Skin of body (tissue), 2 donors: ENCODE data around the gene CEP72. TPM values are rescaled to one million over a fixed set of nuclear protein-coding genes. Genes with fewer than 3 reads are reported as not detected.

Experiments used
- DNase-seq: peaks from one replicate; lab custom pipeline; 2025; lab: John Stamatoyannopoulos, UW
- total RNA-seq: library from RNA; depleted of rRNA; stranded (reverse); fragments of >200 nt; gene quantifications from one replicate; pipeline ENCODE4 v1.2.3, GENCODE V29; 2014

Gene CEP72
- total RNA-seq, 1 donor from 2014 or later, result 4.4 TPM

- no peak for DNase-seq
These were observed 42.1 kb downstream of the CEP72 start for GRCh38 chr5:654071-654778.

DNA sequence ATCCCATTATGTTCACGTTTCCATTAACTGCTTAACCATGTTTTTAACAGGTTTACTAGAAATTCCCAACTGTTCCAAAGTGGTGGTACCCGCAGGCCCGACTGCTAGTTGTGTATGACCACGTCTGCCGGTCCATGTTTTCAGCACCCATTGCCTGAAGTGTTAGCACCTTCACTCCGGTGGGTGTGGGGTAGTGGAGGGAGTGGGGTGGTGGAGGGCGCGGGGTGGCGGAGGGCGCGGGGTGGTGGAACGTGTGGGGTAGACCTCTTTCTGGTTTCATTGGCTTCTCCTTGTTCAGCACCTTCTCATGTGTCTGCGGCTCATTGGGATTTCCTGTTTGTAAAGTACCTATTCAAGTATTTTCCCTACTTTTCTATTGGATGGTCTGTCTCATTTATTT, 43.3 kb downstream of the CEP72 start:
- DNase-seq, result no peak

DNA sequence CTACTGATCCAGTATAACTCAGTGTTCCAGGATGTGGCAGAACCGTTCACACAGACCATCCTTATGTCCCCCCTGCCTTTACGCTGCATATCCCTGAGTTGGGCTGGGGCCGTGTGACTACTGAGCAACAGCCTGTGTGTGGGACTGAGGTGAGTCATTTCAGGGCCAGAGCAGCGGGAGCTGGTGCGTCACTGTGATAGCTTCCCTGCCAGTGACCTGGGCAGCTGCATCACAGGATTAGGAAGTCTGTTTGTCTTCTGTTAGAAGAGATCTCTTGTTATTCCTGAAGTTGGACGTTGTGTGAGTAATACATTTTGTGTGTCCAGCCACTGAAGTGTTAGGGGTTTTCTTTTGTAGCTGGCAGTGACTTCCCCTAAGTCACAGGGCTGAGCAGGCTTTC, 45.4 kb downstream of the CEP72 start:
- DNase-seq, result no peak

- no peak for DNase-seq
These were observed 46.0 kb downstream of the CEP72 start for GRCh38 chr5:658103-658502.

GRCh38 chr5:659496-660263, 47.5 kb downstream of the CEP72 start:
- DNase-seq, result no peak

- DNase-seq, result no peak
These were observed 48.4 kb downstream of the CEP72 start for GRCh38 chr5:660491-661030.

- DNase-seq, result no peak
These were observed 50.0 kb downstream of the CEP72 start for GRCh38 chr5:661891-662750.

GRCh38 chr5:662751-663435, 50.8 kb downstream of the CEP72 start:
- no peak for DNase-seq

- DNase-seq, result no peak
These were observed 51.5 kb downstream of the CEP72 start for GRCh38 chr5:663436-664342.

DNA sequence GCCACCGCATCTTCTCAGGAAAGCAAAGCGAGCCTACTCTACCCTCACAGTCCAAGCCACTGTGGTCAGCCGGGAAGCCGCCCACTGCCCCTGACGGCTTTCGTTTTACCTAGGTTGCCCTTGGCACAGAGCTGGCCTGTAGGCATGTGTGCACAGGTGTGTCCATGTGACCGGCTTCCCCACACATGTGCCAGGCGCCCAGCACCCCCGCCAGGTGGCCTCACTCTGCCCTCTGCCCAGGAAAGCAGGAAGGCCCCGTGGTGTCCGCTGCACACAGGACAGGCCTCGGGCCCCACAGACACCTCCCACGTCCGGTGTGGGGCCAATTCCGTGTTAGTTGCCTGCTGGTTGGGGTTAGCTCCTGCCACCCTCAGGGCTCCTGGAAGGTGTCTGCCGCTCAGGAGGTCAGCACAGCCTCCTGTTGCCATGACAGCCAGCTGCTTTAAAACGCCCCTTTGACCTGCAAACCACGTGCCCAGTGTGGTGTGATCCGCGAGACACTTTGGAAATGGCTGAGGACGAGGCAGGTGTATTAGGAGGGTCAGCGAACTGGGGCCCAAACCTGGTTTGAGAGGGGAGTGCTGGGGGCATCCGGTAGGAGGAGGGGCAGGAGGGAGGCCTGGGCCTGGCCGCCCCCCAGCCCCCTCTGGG, 52.3 kb downstream of the CEP72 start:
- DNase-seq, result no peak

- DNase-seq, result no peak
These were observed 52.8 kb downstream of the CEP72 start for GRCh38 chr5:664994-665360.

GRCh38 chr5:665541-665955, 53.4 kb downstream of the CEP72 start:
- no peak for DNase-seq

DNA sequence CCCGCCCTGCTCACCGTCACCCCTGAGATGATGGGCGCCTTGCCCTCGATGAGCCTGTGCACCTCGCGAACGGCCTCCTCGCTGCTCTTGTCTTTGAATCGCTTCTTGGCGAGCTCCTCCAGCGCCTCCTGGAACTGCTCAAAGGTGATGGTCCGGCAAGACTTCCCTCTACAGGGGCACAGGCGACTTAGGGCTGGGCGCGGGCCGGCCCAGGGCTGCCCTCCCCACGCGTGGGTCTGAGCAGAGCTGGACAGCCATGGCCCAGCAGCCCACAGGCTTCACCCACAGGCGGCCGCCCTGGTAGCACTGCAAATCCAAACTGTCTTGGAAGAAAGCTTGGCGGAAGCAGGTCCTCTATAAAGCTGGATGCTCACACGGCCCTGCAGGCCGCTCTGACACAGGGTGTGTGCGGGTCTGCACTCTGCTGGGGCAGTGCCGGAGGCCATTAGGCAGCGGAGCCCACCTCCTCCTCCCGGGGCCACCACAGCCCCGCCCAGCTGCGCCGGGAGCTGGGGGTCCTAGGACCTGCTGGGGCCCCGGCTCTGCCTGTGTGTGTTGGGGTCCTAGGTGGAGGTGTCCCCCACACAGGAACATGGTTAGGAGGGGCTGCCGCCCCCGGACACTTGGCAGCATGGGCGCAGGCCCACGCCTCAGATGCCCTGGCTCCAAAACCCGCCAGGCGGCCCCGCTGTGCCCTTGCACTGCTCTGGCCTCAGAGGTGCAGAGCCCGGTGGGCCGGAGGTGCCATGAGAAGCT, 54.0 kb downstream of the CEP72 start:
- DNase-seq, result no peak

GRCh38 chr5:666816-667498, 54.8 kb downstream of the CEP72 start:
- DNase-seq, result no peak

- DNase-seq, result no peak
These were observed 56.3 kb downstream of the CEP72 start for GRCh38 chr5:668283-668995.

DNA sequence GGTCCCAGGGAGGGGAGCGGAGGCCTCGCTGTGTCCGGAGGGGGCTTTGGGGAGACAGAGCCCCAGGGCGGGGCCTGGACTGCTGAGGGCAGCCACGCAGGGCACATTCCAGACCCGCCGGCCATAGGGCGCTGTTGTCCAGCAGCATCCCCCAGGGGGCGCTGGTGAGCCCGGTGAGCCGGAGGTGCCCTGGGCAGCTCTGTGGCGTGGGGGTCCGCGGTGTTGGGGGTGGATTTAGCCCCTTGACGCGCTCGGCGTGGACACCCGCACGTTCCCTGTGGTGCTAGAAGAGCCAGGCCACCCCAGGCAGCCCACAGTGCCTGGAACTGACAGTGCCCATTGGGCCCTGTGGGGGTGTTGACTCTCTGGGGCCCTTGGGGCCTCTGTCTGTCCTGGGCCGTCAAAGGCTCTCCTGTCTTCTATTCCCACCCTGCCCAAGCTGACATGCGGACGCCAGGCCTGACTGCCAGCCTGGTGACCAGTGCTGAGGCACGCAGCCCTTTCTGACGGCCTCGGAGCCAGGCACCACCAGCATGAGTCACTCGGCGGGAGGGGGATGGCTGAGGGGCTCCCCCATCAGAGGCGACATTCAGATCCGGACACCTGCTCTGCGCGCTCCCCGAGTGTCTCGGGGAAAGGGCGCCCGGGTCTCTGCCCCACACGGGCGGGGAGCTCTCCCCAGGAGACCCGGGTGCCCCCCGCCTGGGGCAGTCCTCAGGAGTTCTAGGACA, 57.1 kb downstream of the CEP72 start:
- no peak for DNase-seq

DNA sequence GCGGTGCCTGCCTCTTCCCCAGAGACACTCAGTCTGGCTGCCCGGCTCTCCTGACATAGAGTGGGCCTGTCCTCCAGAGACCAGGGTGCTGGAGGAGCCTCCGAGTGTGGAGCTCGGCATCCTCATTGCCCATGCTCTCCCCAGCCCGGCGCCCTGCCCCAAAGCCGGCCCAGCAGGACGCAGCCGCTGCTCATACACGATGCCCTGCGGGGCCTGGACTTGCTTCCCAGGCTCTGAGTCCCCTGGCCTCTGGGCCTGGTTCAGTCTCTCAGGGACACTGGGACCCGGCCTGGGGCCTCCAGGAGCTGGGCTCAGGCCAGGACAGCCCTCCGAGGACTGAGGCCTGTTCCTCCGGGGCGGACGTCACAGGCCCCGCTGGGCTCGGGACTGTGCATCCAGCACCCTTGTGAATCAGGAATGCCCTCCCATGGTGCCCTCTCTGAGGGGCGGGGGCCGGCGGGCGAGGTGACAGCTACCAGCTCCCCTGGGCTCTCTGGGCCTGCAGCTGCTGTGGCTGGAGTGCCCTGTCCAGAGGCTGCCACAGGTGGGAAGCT, 57.8 kb downstream of the CEP72 start:
- DNase-seq, result no peak
